ENCODE data around the gene ZNF521.

DNA sequence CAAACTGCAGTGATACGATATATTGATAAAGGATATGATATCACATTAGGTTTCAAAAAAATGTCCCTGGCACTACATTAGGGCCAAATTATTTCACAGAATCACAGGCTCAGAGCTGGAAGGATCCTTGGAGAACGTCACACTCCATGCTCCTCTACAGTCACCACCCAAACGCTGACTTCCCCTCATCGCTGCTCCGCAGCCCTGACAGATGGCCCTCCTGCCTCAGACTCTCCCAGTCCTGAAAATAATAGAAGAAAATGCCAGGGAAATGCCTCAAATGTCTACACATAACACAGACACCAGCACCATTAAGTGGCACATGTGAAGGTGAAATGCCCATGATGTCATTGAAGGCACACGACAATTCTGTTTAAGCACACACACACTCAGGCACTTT, 72.0 kb downstream of the ZNF521 start:
- no peak for TF ChIP-seq CTCF (conservative IDR thresholded peaks at IDR 0.05; ENCODE audit: low read length)
- TF ChIP-seq EZH2phosphoT487 (IDR thresholded peaks at IDR 0.05; ENCODE audit: borderline replicate concordance, low read depth, low read length): no peak

Measured in OCI-LY7 (cell line).